Renal pelvis (tissue), 12 donors: Measurements from ENCODE around the gene PPP2R5E. TPM values are rescaled to one million over a fixed set of nuclear protein-coding genes. Genes with fewer than 3 reads are reported as not detected.
"Not testable (repeated sequence)": the region's sequence is repeated elsewhere in the genome, so short reads cannot be mapped to it uniquely, and the experiment has no call there.

Source experiments
- DNase-seq: peaks from one replicate; pipeline ENCODE4 v3.0.0-alpha.2; 2013
- long read RNA-seq, 16 experiments: transcript quantifications; one replicate each; lab custom pipeline, GENCODE V29; 2026
- polyA plus RNA-seq, 3 donors: library from polyadenylated mRNA; unstranded; fragments of 120-200 nt; gene quantifications; one replicate each; pipeline ENCODE4 v1.2.1, GENCODE V29; 2013; ENCODE audit not compliant: insufficient read length in 3 of 3

PPP2R5E gene
- 10 to 100 TPM; 34.5 to 35.3 (median 34.7) TPM for polyA plus RNA-seq
- long read RNA-seq, donor 1, full-length matches to known transcripts = 2 of 8 reads
- long read RNA-seq, donor 1, partial matches to known transcripts = 6 of 8 reads
- long read RNA-seq, donor 1, other reads (novel, unspliced or antisense) = 0 of 8 reads
- long read RNA-seq, donor 2, full-length matches to known transcripts = 3 of 12 reads
- long read RNA-seq, donor 2, partial matches to known transcripts = 9 of 12 reads
- long read RNA-seq, donor 2, other reads (novel, unspliced or antisense) = 0 of 12 reads
- long read RNA-seq, donor 3, full-length matches to known transcripts = 11 of 18 reads
- long read RNA-seq, donor 3, partial matches to known transcripts = 7 of 18 reads
- long read RNA-seq, donor 3, other reads (novel, unspliced or antisense) = 0 of 18 reads
- long read RNA-seq, donor 4, full-length matches to known transcripts = 1 of 9 reads
- long read RNA-seq, donor 4, partial matches to known transcripts = 8 of 9 reads
- long read RNA-seq, donor 4, other reads (novel, unspliced or antisense) = 0 of 9 reads
- long read RNA-seq, donor 5, full-length matches to known transcripts = 4 of 4 reads
- long read RNA-seq, donor 5, partial matches to known transcripts = 0 of 4 reads
- long read RNA-seq, donor 5, other reads (novel, unspliced or antisense) = 0 of 4 reads
- long read RNA-seq, donor 6, full-length matches to known transcripts = 5 of 51 reads
- long read RNA-seq, donor 6, partial matches to known transcripts = 46 of 51 reads
- long read RNA-seq, donor 6, other reads (novel, unspliced or antisense) = 0 of 51 reads
- long read RNA-seq, donor 7, full-length matches to known transcripts = 10 of 15 reads
- long read RNA-seq, donor 7, partial matches to known transcripts = 5 of 15 reads
- long read RNA-seq, donor 7, other reads (novel, unspliced or antisense) = 0 of 15 reads
- long read RNA-seq, donor 8, full-length matches to known transcripts = 2 of 7 reads
- long read RNA-seq, donor 8, partial matches to known transcripts = 5 of 7 reads
- long read RNA-seq, donor 8, other reads (novel, unspliced or antisense) = 0 of 7 reads
- long read RNA-seq, donor 9, full-length matches to known transcripts = 4 of 19 reads
- long read RNA-seq, donor 9, partial matches to known transcripts = 15 of 19 reads
- long read RNA-seq, donor 9, other reads (novel, unspliced or antisense) = 0 of 19 reads
- long read RNA-seq, donor 10, full-length matches to known transcripts = 6 of 28 reads
- long read RNA-seq, donor 10, partial matches to known transcripts = 22 of 28 reads
- long read RNA-seq, donor 10, other reads (novel, unspliced or antisense) = 0 of 28 reads
- long read RNA-seq, donor 11, full-length matches to known transcripts = 1 of 1 reads
- long read RNA-seq, donor 11, partial matches to known transcripts = 0 of 1 reads
- long read RNA-seq, donor 11, other reads (novel, unspliced or antisense) = 0 of 1 reads
- long read RNA-seq, donor 12, full-length matches to known transcripts = 9 of 43 reads
- long read RNA-seq, donor 12, partial matches to known transcripts = 34 of 43 reads
- long read RNA-seq, donor 12, other reads (novel, unspliced or antisense) = 0 of 43 reads
- long read RNA-seq, donor 13, full-length matches to known transcripts = 4 of 9 reads
- long read RNA-seq, donor 13, partial matches to known transcripts = 5 of 9 reads
- long read RNA-seq, donor 13, other reads (novel, unspliced or antisense) = 0 of 9 reads
- long read RNA-seq, donor 14 = 0 reads
- long read RNA-seq, donor 15 = 0 reads
- long read RNA-seq, donor 16, partial matches to known transcripts = 5 of 9 reads
- long read RNA-seq, donor 16, other reads (novel, unspliced or antisense) = 0 of 9 reads

- DNase-seq = peak; percentile 99
Observed at GRCh38 chr14:63543000-63543825, at the start of gene PPP2R5E. PPP2R5E (minus strand) TSS chr14:63543377; CDS start chr14:63539685, 3,692 bp downstream.

- not testable (repeated sequence) for DNase-seq
Observed at GRCh38 chr14:63583046-63583445, 39.9 kb upstream of the PPP2R5E start.

DNA sequence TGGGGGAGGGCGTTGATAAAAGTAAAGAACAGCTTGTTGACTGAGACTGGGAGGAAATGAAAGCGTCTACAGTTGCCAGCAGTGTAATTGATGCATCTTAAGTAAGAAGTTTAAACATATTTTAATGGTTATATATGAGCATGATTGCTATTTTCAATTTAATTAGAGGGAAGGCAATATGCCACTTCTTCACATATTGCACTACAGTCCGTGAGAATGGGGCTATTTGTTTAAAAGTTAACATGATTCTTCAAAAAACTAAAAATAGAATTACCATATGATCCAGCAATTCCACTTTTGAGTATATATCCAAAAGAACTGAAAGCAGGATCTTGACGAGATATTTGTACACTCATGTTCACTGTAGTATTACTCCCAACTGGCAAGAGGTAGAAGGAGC is 38.3 kb upstream of the PPP2R5E start:
- no peak for DNase-seq

DNA sequence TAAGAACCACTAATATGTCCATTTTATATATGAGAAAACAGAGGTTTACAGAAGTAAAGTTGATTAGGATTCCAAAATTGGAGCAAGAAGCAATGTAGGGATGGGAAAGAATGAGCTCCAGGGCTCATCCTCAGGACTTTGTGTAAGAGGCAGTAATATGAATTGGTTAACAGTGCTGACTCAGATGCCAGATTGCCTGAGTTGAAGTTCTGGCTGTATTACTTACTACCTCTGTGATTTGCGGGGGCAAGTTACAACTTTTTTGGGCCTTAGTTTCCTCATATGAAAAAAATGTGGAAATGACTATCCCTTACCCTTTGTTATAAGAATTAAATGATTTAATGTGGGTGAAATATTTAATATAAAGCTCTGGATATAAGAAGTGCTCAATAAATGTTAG is 35.1 kb upstream of the PPP2R5E start:
- no peak for DNase-seq

DNA sequence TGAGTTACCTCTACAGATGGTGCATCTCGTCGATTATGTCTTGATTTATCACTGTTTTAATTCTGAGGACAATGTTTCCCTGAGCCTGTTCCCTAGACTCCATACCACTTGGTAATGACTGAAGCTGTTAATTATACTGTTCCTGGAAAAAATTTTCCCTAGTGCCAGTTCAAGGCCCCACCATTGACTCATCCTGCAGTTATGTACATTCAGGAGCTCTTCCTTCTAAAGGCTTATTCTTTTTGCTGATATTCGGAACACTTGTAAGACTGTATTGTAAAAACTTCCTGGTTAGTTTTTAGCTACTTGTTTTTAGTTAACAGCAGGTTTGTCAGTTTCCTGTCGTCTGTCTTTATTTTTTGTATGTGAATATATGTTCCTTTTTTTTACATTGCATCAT is 30.4 kb upstream of the PPP2R5E start:
- DNase-seq = no peak

DNA sequence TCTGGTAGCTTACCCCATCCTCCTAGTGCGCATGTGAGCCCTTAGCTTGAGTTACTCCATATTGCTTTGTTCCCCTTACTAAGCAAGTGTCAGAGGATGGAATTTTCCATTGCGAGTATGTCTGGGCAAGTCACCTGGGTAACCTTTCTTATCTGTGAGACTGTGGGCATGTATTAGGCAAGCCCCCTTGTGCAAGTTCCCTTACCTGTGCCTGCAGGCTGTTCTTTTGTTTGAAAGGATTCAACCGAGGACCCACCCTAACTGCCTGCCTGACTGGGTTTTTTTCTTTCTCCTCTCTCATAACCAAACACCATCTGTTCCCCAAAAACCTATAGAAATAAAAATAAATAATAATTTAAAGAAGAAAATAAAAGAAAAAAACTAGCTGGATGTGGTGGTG is 22.3 kb upstream of the PPP2R5E start:
- DNase-seq = no peak

- no peak for DNase-seq
Observed at GRCh38 chr14:63564318-63564717, 21.1 kb upstream of the PPP2R5E start.

DNA sequence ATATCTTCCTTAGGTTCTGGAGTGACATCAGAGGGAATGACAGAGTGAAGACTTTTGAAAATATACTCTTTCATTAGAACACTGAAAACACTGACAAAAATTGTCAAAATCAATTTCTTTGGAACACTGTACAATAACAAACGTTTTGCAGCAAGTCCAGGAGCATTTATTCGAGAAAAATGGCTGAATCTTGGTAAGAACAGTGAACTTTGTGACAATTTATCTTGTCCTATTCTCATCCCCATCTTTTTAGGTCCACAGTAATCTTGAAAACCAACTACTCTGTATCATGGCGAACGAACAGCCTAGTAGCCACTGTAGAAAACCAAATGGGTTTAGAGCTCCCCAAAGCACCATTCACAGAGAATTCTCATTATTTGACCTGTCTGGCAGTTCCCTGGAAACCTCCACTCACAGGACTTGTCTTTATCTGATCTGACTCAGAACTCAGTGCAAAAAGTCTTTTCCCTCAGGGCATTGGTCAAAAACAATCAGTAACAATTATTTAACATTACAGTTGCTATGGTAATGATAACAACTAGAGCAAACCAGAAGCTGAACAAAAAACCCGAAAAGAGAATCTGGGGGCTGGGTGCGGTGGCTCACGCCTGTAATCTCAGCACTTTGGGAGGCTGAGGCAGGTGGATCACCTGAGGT is 20.3 kb upstream of the PPP2R5E start:
- DNase-seq = no peak

- no peak for DNase-seq
Observed at GRCh38 chr14:63562405-63562804, 19.2 kb upstream of the PPP2R5E start.

- no peak for DNase-seq
Observed at GRCh38 chr14:63555572-63555971, 12.4 kb upstream of the PPP2R5E start.

GRCh38 chr14:63551332-63551731 is 8.2 kb upstream of the PPP2R5E start:
- DNase-seq = no peak

DNA sequence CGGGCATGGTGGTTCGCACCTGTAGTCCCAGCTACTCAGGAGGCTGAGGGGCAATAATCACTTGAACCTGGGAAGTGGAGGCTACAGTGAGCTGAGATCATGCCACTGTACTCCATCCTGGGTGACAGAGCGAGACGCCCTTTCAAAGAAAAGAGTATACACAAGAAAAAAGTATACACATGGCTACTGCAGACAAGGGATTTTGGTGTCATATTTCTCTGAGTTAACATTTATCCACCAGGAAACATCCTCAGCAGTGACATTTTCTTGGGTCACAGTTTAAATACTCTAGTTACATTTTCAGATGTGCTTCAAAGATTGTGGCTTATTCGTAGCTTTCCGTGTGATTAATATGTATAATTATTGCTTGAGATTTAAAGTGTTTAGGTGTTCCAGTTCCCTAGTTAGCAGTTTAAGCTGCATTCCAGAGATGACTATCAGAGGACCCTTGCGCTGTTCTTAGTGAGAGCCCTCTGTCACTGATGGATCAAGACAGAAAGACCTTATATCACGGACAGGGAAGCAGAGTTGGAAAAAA is 4.7 kb upstream of the PPP2R5E start:
- no peak for DNase-seq

DNA sequence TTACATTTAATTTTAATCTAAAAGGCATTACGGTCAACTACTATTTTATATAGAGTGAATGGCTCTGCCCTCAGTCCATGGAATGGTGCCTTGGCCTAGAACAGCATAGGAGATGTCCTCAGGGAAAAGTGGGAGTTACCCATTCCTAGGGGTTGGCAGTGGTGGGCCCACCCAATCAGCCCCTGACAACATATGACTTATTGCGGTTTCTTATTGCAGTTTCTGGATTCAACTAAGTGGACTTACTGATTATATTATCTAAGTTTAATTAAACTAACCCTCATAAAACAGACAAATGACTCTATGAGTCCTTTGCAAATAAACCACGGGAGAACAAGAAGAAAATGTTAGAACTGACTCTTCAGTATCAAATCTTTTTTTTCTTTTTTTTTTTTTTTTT is 2.3 kb upstream of the PPP2R5E start:
- no peak for DNase-seq

DNA sequence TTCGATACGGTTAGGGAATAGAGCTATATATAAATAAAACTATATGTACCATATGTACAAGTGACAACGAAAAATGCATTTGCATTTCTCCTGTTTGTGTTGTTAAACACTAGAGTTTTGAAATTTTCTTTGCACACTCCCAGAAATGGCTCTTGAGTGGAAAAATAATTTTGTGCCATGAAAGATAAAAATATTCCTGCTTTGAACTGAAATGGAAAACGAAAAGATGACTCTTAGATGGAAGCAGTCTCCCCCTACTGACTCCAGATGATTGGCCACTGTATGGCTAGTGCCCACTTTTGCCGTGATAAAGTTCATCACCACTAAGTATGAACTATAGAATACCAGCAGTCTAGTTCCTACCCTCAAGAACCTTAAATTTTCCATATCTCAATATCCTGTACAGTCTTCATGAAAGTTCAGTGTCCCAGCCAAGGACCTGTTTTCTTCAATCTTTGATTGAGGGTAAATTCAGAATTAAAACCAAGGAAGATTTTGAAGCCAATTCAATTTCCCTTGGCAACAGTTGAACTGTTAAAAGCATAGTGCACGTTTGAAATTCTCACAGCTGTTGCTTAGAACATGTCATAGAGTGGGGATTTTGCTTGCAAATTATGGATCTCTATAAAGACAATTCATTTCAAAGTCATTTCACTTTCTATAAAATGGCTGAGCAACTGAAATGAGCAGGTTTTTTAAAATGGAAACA is 1.6 kb upstream of the PPP2R5E start:
- no peak for DNase-seq

DNA sequence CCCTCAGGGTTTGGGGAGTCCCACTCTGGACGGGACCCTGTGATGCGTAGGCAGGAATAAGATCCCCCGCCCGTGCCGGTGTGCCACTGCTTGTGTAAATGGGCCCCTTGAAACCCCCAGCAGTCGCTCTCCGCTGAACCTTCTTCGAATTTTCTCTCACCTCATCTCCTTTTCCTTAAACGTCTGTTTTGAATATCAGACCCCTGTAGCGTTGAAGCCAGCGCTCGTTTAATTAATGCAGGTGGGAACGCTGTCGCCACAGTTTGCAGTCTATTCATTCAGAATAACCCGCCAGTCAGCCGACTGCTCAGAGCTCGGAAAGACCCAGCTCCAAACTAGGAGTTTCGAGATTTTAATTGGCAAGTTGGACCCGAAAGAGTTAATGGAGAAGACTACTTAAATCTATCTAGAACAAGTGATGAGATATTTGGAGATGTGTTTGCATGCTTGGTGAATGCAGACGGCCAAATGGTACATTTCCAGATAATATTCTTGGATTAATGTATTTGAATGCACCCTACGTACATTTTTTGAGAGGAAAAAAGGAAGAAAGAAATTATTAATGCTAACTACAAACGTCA is 739 bp upstream of the PPP2R5E start:
- no peak for DNase-seq

GRCh38 chr14:63542231-63542999 is 762 bp downstream of the PPP2R5E start:
- DNase-seq = peak; percentile 41

DNA sequence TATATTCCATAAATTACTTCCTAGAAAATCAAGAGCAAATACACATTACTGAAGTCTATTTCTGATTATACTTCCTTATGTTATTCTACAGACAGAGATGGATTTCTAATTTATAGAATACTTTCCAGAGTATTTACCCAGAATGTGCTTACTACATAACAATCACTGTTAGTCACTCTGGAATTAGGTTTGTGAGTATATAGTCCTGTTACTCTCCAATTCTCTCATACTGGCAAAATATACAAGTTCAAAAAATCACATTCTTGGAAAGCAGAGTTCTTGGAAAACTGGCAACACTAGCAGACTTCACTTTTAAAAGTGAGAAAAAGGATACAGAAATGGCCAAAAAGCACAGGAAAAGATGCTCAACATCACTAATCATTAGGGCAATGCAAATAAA is 7.3 kb downstream of the PPP2R5E start:
- DNase-seq = no peak
